GM12874 (cell line): Measurements from ENCODE around the gene FNDC3A.

Experiments used
- CTCF ChIP-seq: IDR thresholded peaks from 2 replicates; pipeline ENCODE4 v1.5.1; 2011; ENCODE audit warnings: low read depth, mild to moderate bottlenecking, control low read depth, low read length, moderate library complexity; ENCODE audit not compliant: insufficient read depth

Gene FNDC3A

GRCh38 chr13:49082653-49083536, 107.2 kb downstream of the FNDC3A start:
- no peak for TF ChIP-seq CTCF

- TF ChIP-seq CTCF: no peak
Observed at GRCh38 chr13:49084961-49085360, 109.2 kb downstream of the FNDC3A start.

GRCh38 chr13:49086722-49087121, 111.0 kb downstream of the FNDC3A start:
- no peak for TF ChIP-seq CTCF

GRCh38 chr13:49093376-49093775, 117.7 kb downstream of the FNDC3A start:
- no peak for TF ChIP-seq CTCF

- no peak for TF ChIP-seq CTCF
Observed at GRCh38 chr13:49097374-49097773, 121.7 kb downstream of the FNDC3A start.

GRCh38 chr13:49098198-49098597, 122.5 kb downstream of the FNDC3A start:
- no peak for TF ChIP-seq CTCF

GRCh38 chr13:49098771-49099512, 123.2 kb downstream of the FNDC3A start:
- TF ChIP-seq CTCF: no peak; the same call in 1 of the 2 replicates
